ENCODE measurements around the gene ALS2CL.

DNA sequence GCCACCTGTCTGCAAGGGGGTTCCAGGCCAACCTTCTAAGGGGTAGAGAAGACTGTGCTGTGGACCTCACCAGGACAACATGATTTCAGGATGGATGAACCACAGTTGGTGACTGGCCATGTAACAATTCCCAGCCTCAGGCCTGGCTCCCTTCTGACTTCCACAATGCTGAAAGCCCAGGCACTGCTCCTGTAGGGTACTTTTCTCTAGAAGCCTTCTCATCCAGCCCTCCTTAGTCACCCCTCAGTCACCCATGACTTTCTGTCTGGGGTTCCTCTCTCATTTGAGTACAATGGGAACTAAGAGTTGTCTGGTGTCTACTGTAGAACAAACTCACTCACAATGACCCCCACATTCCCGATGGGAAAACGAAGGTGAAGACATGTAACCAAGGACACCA lies 8.6 kb downstream of the ALS2CL start:
- TF ChIP-seq POLR2A (IDR thresholded peaks at IDR 0.05) (no peak), POLR2AphosphoS5 (IDR thresholded peaks at IDR 0.05) (no peak), EP300 (IDR thresholded peaks at IDR 0.05) (no peak)
- TF ChIP-seq, protein P1, sequence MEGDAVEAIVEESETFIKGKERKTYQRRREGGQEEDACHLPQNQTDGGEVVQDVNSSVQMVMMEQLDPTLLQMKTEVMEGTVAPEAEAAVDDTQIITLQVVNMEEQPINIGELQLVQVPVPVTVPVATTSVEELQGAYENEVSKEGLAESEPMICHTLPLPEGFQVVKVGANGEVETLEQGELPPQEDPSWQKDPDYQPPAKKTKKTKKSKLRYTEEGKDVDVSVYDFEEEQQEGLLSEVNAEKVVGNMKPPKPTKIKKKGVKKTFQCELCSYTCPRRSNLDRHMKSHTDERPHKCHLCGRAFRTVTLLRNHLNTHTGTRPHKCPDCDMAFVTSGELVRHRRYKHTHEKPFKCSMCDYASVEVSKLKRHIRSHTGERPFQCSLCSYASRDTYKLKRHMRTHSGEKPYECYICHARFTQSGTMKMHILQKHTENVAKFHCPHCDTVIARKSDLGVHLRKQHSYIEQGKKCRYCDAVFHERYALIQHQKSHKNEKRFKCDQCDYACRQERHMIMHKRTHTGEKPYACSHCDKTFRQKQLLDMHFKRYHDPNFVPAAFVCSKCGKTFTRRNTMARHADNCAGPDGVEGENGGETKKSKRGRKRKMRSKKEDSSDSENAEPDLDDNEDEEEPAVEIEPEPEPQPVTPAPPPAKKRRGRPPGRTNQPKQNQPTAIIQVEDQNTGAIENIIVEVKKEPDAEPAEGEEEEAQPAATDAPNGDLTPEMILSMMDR (IDR thresholded peaks at IDR 0.05), result no peak

Data from gastroesophageal sphincter (tissue), 3 donors.